Right atrium auricular region (tissue), 2 donors: Measurements from ENCODE around the gene LYSMD1. TPM values are rescaled to one million over a fixed set of nuclear protein-coding genes. Genes with fewer than 3 reads are reported as not detected.
A peak's percentile ranks its signal among the peaks of the same experiment; 100 is the strongest.
"Not testable (repeated sequence)": the region's sequence is repeated elsewhere in the genome, so short reads cannot be mapped to it uniquely, and the experiment has no call there.

Experiments
- DNase-seq: peaks from one replicate; pipeline ENCODE4 v3.0.0-alpha.2; 2019; ENCODE audit warnings: low spot score
- H3K27ac ChIP-seq, 2 donors: fragments of 200-600 bp; sonication (generic); 1 replicate in 1 of 2; 2 replicates in 1 of 2; pipeline ENCODE4 v1.5.1; 2016 to 2019
- H3K27me3 ChIP-seq, 2 donors: fragments of 200-600 bp; sonication (generic); one replicate each; pipeline versions ENCODE4 v1.5.1 to v1.6.0; 2017 to 2019
- H3K36me3 ChIP-seq: fragments of 200-600 bp; sonication (generic); one replicate; pipeline ENCODE4 v1.5.1; 2016
- H3K4me1 ChIP-seq, 2 donors: fragments of 200-600 bp; sonication (generic); one replicate each; pipeline versions ENCODE4 v1.5.1 to v1.6.0; 2017 to 2019
- H3K4me3 ChIP-seq, 2 donors: fragments of 200-600 bp; sonication (generic); 1 replicate in 1 of 2; 2 replicates in 1 of 2; pipeline ENCODE4 v1.5.1; 2017 to 2019; ENCODE audit warnings: mild to moderate bottlenecking in 1 of 2, moderate library complexity in 1 of 2
- H3K9me3 ChIP-seq, 2 donors: fragments of 200-600 bp; sonication (generic); one replicate each; pipeline ENCODE4 v1.5.1; 2019
- total RNA-seq, 2 donors: library from RNA; depleted of rRNA; stranded (reverse); fragments of >200 nt; gene quantifications; one replicate each; pipeline ENCODE4 v1.1.0, GENCODE V29; 2016
- TF ChIP-seq, protein P1 (sequence below), 2 donors: fragments of 200-600 bp; sonication (generic); IDR thresholded peaks; one replicate each; pipeline ENCODE4 v1.5.1; 2019; ENCODE audit warnings: antibody characterized with exemption in 2 of 2

LYSMD1 gene
- total RNA-seq, 2 donors from 2014 or later: 14.6 to 16.1 TPM

DNA sequence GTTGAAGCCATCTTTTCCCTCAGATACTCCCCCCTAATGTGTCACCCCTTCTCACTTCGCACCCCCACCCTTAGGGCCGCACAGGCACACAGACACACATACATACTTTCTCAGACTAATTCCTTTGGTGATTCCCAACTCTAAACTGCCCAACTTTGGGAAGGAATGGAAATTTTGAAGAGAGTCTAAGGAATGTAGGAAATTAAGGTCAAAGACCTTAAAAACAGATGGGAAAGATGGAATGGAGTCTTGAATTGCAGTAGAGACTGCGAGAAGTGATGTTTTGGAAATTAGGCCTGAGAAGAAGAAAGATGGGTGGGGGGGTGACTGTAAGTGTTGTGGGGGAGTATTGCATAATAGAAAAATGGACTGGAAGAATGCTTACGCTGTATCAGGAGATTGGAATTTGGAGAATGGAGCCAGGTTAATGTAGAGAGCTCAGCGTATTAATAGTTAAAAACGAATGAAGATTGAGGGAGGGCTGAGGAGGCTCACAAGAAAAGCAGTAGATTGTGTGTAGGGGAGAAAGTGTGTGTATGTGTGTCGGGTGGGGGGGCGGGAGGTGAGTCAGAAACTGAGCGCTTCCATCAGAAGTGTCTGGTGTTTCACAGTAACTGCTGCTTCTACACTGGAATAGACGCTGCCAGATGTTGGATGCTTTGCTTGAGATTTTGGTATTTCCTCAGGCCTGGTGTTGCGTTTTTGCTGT, 34.3 kb upstream of the LYSMD1 start:
- DNase-seq: no peak
- Histone ChIP-seq H3K4me3 (peak overlapping the region; percentile 87), H3K4me1 (peaks cover 0 to 52% of the 10 kb centered on the region in 2 donors), H3K9me3 (no peaks in the 10 kb centered on the region), H3K27me3 (no peaks in the 10 kb centered on the region), H3K27ac (peak overlapping the region; percentile 94), H3K36me3 (peaks cover 15% of the 10 kb centered on the region)
- TF ChIP-seq, protein P1, sequence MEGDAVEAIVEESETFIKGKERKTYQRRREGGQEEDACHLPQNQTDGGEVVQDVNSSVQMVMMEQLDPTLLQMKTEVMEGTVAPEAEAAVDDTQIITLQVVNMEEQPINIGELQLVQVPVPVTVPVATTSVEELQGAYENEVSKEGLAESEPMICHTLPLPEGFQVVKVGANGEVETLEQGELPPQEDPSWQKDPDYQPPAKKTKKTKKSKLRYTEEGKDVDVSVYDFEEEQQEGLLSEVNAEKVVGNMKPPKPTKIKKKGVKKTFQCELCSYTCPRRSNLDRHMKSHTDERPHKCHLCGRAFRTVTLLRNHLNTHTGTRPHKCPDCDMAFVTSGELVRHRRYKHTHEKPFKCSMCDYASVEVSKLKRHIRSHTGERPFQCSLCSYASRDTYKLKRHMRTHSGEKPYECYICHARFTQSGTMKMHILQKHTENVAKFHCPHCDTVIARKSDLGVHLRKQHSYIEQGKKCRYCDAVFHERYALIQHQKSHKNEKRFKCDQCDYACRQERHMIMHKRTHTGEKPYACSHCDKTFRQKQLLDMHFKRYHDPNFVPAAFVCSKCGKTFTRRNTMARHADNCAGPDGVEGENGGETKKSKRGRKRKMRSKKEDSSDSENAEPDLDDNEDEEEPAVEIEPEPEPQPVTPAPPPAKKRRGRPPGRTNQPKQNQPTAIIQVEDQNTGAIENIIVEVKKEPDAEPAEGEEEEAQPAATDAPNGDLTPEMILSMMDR (IDR thresholded peaks at IDR 0.05): no peak

DNA sequence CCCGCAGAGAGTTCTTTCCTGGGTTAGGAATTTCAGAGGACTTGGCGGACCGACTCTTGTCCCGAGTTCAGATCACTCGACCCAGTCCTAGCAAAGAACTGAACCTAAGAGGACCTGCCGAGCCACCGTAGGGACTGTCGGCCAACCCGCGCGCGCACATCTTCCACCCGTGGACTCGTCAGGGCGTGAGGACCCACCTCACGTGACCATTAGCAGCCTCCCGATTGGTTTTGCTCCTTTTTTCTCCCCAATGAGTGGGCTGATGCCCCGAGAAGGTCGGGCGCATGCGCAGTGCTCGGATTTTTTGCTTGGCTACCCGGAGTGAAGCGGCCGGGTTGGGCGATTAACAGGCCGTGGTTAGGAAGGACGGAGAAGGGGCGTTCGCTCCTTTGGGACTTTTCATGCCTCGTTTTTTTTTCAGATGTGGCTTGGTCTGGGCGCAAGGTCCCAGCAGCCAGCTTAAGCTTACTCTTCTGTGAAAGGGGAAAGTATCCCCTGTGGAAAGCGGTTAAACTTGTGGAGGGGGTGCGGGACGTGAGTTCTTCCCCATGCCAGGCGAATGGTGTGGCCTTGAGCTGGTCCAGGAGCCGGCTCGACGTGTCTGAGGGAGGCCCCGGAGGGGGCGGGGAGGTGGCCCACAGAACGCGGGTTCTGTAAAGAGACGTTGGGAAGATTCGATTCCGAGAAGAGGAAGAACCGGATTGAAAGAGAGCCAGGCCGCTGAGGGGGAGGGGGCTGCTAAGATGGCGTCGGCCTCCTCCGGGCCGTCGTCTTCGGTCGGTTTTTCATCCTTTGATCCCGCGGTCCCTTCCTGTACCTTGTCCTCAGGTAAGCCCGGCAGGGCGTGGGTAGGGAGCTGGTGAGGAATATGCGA, 32.8 kb upstream of the LYSMD1 start, which contains the start of gene PIP5K1A:
Gene PIP5K1A (plus strand): TSS at position 299 of the 874 bp plus-strand sequence. CDS start 445 bp downstream, at position 744.
- Histone ChIP-seq H3K9me3 (no peaks in the 10 kb centered on the region), H3K27ac (peak within 1 kb of the TSS; percentile 94), H3K4me3 (peak within 1 kb of the TSS; percentile 87), H3K36me3 (peaks cover 14% of the 10 kb centered on the region), H3K4me1 (peaks cover 0 to 45% of the 10 kb centered on the region in 2 donors), H3K27me3 (no peaks in the 10 kb centered on the region)
- DNase-seq: peak; percentile 100
- TF ChIP-seq, protein P1 (IDR thresholded peaks at IDR 0.05): no peak

DNA sequence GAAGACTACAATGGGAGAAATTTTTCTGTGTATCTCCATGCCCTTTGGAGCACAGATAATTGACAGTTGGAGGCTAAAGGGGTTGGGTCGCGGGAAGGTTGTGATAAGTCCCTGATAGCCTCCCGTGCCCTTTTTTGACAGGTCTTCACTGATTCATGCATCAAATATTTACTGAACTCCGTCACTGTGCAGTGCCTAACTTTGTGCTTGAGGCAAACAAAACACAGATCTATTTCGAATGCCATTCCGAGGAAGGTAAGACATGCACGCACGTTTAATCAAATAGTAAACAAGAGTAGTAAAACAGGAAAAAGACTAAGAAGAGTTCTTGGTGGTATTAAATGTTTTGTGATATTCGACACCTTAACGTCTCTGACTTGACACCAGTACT, 32.2 kb upstream of the LYSMD1 start:
- peaks cover 0 to 43% of the 10 kb centered on the region in 2 donors for H3K4me1 ChIP-seq
- TF ChIP-seq, protein P1 (IDR thresholded peaks at IDR 0.05): no peak
- no peak for DNase-seq
- H3K27me3 ChIP-seq: no peaks in the 10 kb centered on the region
- H3K36me3 ChIP-seq: peaks cover 8% of the 10 kb centered on the region
- H3K27ac ChIP-seq: peak overlapping the region; percentile 94
- H3K4me3 ChIP-seq: peak overlapping the region; percentile 87
- H3K9me3 ChIP-seq: no peaks in the 10 kb centered on the region

DNA sequence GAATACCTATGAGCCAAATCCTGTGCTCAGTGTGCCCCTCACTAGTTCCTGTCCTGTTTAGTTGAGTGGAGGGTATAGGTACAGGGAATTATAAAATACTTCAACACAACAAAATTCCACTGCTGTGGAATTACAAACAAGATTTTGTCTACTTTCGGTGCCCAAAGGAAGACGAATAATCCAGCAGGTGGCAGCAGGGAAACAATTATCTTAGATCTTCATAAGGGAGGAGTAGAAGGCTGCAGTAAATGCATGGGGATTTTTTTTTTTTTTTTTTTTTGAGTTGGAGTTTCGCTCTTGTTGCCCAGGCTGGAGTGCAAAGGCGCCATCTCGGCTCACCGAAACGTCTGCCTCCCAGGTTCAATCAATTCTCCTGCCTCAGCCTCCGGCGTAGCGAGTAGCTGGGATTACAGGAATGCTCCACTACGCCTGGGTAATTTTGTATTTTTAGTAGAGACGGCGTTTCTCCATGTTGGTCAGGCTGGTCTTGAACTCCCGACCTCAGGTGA, 30.6 kb upstream of the LYSMD1 start:
- Histone ChIP-seq H3K4me1 (peaks cover 0 to 27% of the 10 kb centered on the region in 2 donors), H3K9me3 (no peaks in the 10 kb centered on the region), H3K4me3 (no peak overlapping the region), H3K27ac (peak overlapping the region; percentile 39 to 53), H3K36me3 (no peaks in the 10 kb centered on the region), H3K27me3 (no peaks in the 10 kb centered on the region)
- no peak for DNase-seq
- TF ChIP-seq, protein P1 (IDR thresholded peaks at IDR 0.05): peak; percentile 42 to 66

DNA sequence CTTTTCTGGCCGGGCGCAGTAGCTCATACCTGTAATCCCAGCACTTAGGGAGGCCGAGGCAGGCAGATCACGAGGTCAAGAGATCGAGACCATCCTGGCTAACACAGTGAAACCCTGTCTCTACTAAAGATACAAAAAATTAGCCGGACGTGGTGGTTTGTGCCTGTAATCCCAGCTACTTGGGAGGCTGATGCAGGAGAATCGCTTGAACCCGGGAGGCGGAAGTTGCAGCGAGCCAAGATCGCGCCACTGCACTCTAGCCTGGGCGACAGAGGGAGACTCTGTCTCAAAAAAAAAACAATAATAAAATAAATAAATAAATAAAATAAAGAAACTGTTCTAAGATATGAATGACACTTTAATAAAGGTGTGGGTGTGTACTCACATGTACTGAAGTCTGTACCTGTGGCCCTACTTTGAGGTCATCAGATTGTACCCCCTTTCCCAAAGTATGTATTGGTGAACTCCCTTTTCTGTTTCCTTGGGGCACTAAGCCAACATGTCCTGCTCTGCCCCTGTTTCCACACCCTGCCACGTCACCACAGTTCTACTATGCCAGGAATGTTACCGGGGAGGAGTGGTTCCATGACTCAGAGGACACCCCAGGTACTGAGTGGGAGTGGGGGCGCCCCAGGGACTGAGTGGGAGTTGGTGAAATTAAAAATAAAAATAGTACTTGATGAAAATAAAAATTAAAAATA, 29.3 kb upstream of the LYSMD1 start:
- Histone ChIP-seq H3K27ac (peak overlapping the region in 1 of 2 donors; percentile 33), H3K4me1 (peaks cover 0 to 14% of the 10 kb centered on the region in 2 donors)
- H3K4me3 ChIP-seq, H3K27me3 ChIP-seq, H3K9me3 ChIP-seq, H3K36me3 ChIP-seq: not testable (repeated sequence)
- peak; percentile 72 for DNase-seq
